Measurements from ENCODE around the gene MFAP5.
"Not testable (repeated sequence)": the region's sequence is repeated elsewhere in the genome, so short reads cannot be mapped to it uniquely, and the experiment has no call there.

MFAP5 gene

GRCh38 chr12:8624750-8625149 lies 37.9 kb downstream of the MFAP5 start:
- not testable (repeated sequence) for DNase-seq

- DNase-seq = no peak
Observed at GRCh38 chr12:8622646-8623045, 40.0 kb downstream of the MFAP5 start.

GRCh38 chr12:8615206-8615605 lies 47.4 kb downstream of the MFAP5 start:
- DNase-seq = no peak

- DNase-seq = not testable (repeated sequence)
Observed at GRCh38 chr12:8613881-8614280, 48.7 kb downstream of the MFAP5 start.

- DNase-seq = no peak
Observed at GRCh38 chr12:8612629-8613028, 50.0 kb downstream of the MFAP5 start, which contains the start of gene AICDA. Gene AICDA, minus strand, starts transcription at chr12:8612859. Its CDS starts 92 bp downstream, at chr12:8612767.

- DNase-seq = peak; percentile 41
Observed at GRCh38 chr12:8609061-8609570, 53.5 kb downstream of the MFAP5 start.

GRCh38 chr12:8606890-8607289 lies 55.7 kb downstream of the MFAP5 start:
- DNase-seq = no peak

- no peak for DNase-seq
Observed at GRCh38 chr12:8605057-8605456, 57.6 kb downstream of the MFAP5 start.

GRCh38 chr12:8603856-8604255 lies 58.8 kb downstream of the MFAP5 start:
- no peak for DNase-seq

- no peak for DNase-seq
Observed at GRCh38 chr12:8603286-8603685, 59.3 kb downstream of the MFAP5 start.

- no peak for DNase-seq
Observed at GRCh38 chr12:8596561-8596960, 66.1 kb downstream of the MFAP5 start.

Measured in fibroblast of upper back skin (primary cell).